Small intestine (tissue), 7 donors: ENCODE results near the gene MLH1. TPM values are rescaled to one million over a fixed set of nuclear protein-coding genes. Genes with fewer than 3 reads are reported as not detected.

Experiments
- DNase-seq, 2 donors: peaks; one replicate each; pipeline versions ENCODE4 v3.0.0 to v3.0.0-alpha.2; 2013
- FAIRE-seq: peaks from 2 replicates; lab custom pipeline; 2012; peaks lifted over from hg19 to GRCh38; lab: Jason Lieb, UNC
- H3K27ac ChIP-seq, 3 donors: one replicate each; pipeline ENCODE4 v1.5.1; 2013; ENCODE audit warnings: low read length in 2 of 3, mild to moderate bottlenecking in 2 of 3, control low read depth in 1 of 3, inconsistent platforms in 1 of 3, low read depth in 1 of 3, moderate library complexity in 1 of 3
- H3K27me3 ChIP-seq, 3 donors: one replicate each; pipeline ENCODE4 v1.6.1; 2013; ENCODE audit warnings: low read length in 3 of 3, inconsistent platforms in 1 of 3; ENCODE audit not compliant: control insufficient read depth in 3 of 3, insufficient read depth in 3 of 3
- H3K36me3 ChIP-seq, 3 donors: one replicate each; pipeline ENCODE4 v1.6.1; 2013; ENCODE audit warnings: low read length in 3 of 3, inconsistent platforms in 1 of 3, low read depth in 1 of 3, mild to moderate bottlenecking in 1 of 3, moderate library complexity in 1 of 3; ENCODE audit not compliant: control insufficient read depth in 3 of 3, insufficient read depth in 2 of 3
- H3K4me1 ChIP-seq, 3 donors: one replicate each; pipeline ENCODE4 v1.6.1; 2013; ENCODE audit warnings: low read length in 2 of 3, inconsistent platforms in 1 of 3, low read depth in 1 of 3, mild to moderate bottlenecking in 1 of 3, moderate library complexity in 1 of 3; ENCODE audit not compliant: control insufficient read depth in 3 of 3, insufficient read depth in 2 of 3
- H3K4me3 ChIP-seq, 3 donors: one replicate each; pipeline ENCODE4 v1.5.1; 2013; ENCODE audit warnings: low read length in 3 of 3, control low read depth in 1 of 3, inconsistent platforms in 1 of 3, low read depth in 1 of 3, mild to moderate bottlenecking in 1 of 3, moderate library complexity in 1 of 3
- H3K9me3 ChIP-seq, 2 donors: one replicate each; pipeline ENCODE4 v1.6.1; 2013; ENCODE audit warnings: low read depth in 1 of 2, low read length in 1 of 2; ENCODE audit not compliant: control insufficient read depth in 2 of 2, insufficient read depth in 1 of 2
- WGBS, 3 donors: extraction: QIAGEN DNeasy Blood & Tissue Kit; methylation state at CpG; one replicate each; pipeline ENCODE4 v1.1.7; 2013; 5-methylcytosine and 5-hydroxymethylcytosine counted together
- polyA plus RNA-seq, 4 donors: library from polyadenylated mRNA; stranded (reverse) in 3 of 4; unstranded in 1 of 4; fragments of 200-250 nt in 3 of 4; fragments of 120-200 nt in 1 of 4; gene quantifications; one replicate each; pipeline versions ENCODE4 v1.2.1 to v1.2.3, GENCODE V29; 2013
- donor health status: healthy with polysubstance abuse.
- donor health status: control.
- donor health status: control.
- donor health status: Bipolar disorder and iron deficiency.
- donor health status: healthy.

Gene MLH1
- polyA plus RNA-seq, 4 donors = 5.6 to 29.1 (median 15.5) TPM

DNA sequence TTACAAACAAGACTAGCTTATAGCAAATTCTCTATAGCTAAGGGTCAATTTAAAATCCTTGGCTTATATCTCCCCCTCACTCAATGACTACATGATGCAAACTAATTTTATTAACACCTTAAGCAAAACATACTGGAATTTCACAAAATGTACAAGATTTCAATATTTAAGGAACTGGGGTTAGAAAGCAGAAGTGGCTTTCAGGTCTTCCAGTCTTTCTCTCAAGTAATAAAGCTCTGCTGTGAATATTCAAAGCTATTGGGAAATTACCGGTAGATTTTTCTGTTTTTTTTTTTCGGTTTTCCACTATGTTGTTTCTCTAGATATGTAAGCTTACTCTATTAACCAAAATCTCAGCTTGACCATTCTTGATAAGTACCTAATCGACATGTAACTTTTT lies 4.3 kb upstream of the MLH1 start:
- Histone ChIP-seq H3K36me3 (peaks cover 5 to 9% (median 9%) of the 10 kb centered on the region in 3 donors), H3K27ac (no peak overlapping the region), H3K4me3 (no peak overlapping the region), H3K9me3 (no peaks in the 10 kb centered on the region), H3K27me3 (no peaks in the 10 kb centered on the region), H3K4me1 (peaks cover 6 to 20% (median 13%) of the 10 kb centered on the region in 3 donors)
- WGBS, 3 donors = 70 to 86% (median 78%) methylated on average over 3 of the region's 3 CpGs
- DNase-seq = no peak
- no peak for FAIRE-seq

GRCh38 chr3:36989568-36989967 lies 3.8 kb upstream of the MLH1 start:
- Histone ChIP-seq H3K27ac (no peak overlapping the region), H3K27me3 (no peaks in the 10 kb centered on the region), H3K4me1 (peaks cover 6 to 20% (median 13%) of the 10 kb centered on the region in 3 donors), H3K9me3 (no peaks in the 10 kb centered on the region), H3K4me3 (no peak overlapping the region), H3K36me3 (peaks cover 5 to 9% (median 7%) of the 10 kb centered on the region in 3 donors)
- FAIRE-seq = no peak
- no peak for DNase-seq

DNA sequence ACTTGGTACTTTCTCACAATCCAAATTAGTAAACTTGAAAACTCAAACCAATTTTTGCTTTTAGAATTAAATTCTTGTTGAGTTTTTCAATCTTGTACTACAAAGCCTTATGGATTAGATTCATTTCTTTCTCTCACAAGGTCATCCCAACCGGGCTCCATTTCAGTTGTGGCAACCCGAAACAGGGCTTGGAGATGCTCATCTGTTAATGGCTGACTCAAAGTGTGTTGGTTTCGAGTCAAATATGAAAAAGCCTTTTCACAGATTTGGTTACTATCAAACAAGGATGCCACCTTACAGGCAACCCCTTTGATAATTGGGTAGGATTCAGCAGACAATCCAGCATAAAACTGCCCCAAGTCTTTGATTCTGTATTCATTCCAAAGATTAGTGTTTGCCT lies 2.2 kb upstream of the MLH1 start:
- peak overlapping the region in 2 of 3 donors; percentile 3 to 90 for H3K4me3 ChIP-seq
- no peak for FAIRE-seq
- no peaks in the 10 kb centered on the region for H3K27me3 ChIP-seq
- peaks cover 6 to 20% (median 13%) of the 10 kb centered on the region in 3 donors for H3K4me1 ChIP-seq
- 68 to 84% (median 79%) methylated on average over 3 of the region's 3 CpGs for WGBS, 3 donors
- no peaks in the 10 kb centered on the region for H3K9me3 ChIP-seq
- no peak for DNase-seq
- peak overlapping the region in 1 of 3 donors; percentile 98 for H3K27ac ChIP-seq
- H3K36me3 ChIP-seq = peaks cover 0 to 15% (median 4%) of the 10 kb centered on the region in 3 donors

GRCh38 chr3:36991923-36992805 lies 1.2 kb upstream of the MLH1 start:
- FAIRE-seq (no peak), DNase-seq (no peak)
- Histone ChIP-seq H3K4me3 (peak overlapping the region; percentile 56 to 90 (median 66)), H3K4me1 (peaks cover 6 to 20% (median 13%) of the 10 kb centered on the region in 3 donors), H3K9me3 (no peaks in the 10 kb centered on the region), H3K36me3 (peaks cover 0 to 10% (median 8%) of the 10 kb centered on the region in 3 donors), H3K27me3 (no peaks in the 10 kb centered on the region), H3K27ac (peak overlapping the region; percentile 97 to 98 (median 98))
- 10 to 29% (median 17%) methylated on average over 24 of the region's 24 CpGs for WGBS, 3 donors

GRCh38 chr3:36992806-36993325 lies 452 bp upstream of the MLH1 start, which contains the start of gene EPM2AIP1:
TSS of gene EPM2AIP1 (minus strand) at chr3:36993131. CDS start at chr3:36993077, 54 bp downstream.
- WGBS, 3 donors = 0% methylated on average over 47 to 48 of the region's 48 CpGs
- Histone ChIP-seq H3K27me3 (no peaks in the 10 kb centered on the region), H3K36me3 (peaks cover 0 to 10% (median 8%) of the 10 kb centered on the region in 3 donors), H3K4me3 (peak within 1 kb of the TSS; percentile 56 to 90 (median 66)), H3K27ac (peak within 1 kb of the TSS; percentile 97 to 98 (median 98)), H3K9me3 (no peaks in the 10 kb centered on the region), H3K4me1 (peaks cover 6 to 20% (median 10%) of the 10 kb centered on the region in 3 donors)
- DNase-seq (no peak), FAIRE-seq (peak; percentile 94)

- no peak overlapping the region for H3K27ac ChIP-seq
- peaks cover 5 to 27% (median 16%) of the 10 kb centered on the region in 3 donors for H3K36me3 ChIP-seq
- 62 to 79% (median 69%) methylated on average over 2 of the region's 2 CpGs for WGBS, 3 donors
- H3K4me1 ChIP-seq = no peaks in the 10 kb centered on the region
- no peak overlapping the region for H3K4me3 ChIP-seq
- DNase-seq (peak; percentile 18 to 22), FAIRE-seq (no peak)
- no peaks in the 10 kb centered on the region for H3K9me3 ChIP-seq
- no peaks in the 10 kb centered on the region for H3K27me3 ChIP-seq
Measured at GRCh38 chr3:37014620-37015019, 21.3 kb downstream of the MLH1 start.

GRCh38 chr3:37015642-37016041 lies 22.3 kb downstream of the MLH1 start:
- Histone ChIP-seq H3K36me3 (peaks cover 11 to 29% (median 24%) of the 10 kb centered on the region in 3 donors), H3K27ac (no peak overlapping the region), H3K4me1 (no peaks in the 10 kb centered on the region), H3K9me3 (no peaks in the 10 kb centered on the region), H3K4me3 (no peak overlapping the region), H3K27me3 (no peaks in the 10 kb centered on the region)
- FAIRE-seq (no peak), DNase-seq (no peak)
- WGBS, 3 donors = 95 to 98% (median 95%) methylated on average over 5 of the region's 5 CpGs

GRCh38 chr3:37016903-37017302 lies 23.6 kb downstream of the MLH1 start:
- H3K27ac ChIP-seq = no peak overlapping the region
- H3K36me3 ChIP-seq = peaks cover 12 to 35% (median 29%) of the 10 kb centered on the region in 3 donors
- no peaks in the 10 kb centered on the region for H3K27me3 ChIP-seq
- no peaks in the 10 kb centered on the region for H3K9me3 ChIP-seq
- FAIRE-seq (no peak), DNase-seq (no peak)
- H3K4me3 ChIP-seq = no peak overlapping the region
- WGBS, 3 donors = 96 to 97% (median 96%) methylated on average over 8 of the region's 8 CpGs
- H3K4me1 ChIP-seq = no peaks in the 10 kb centered on the region
